WERI-Rb-1 (cell line): Measurements from ENCODE around the gene MAPKAP1.
A peak's percentile ranks its signal among the peaks of the same experiment; 100 is the strongest.
"Not testable (repeated sequence)": the region's sequence is repeated elsewhere in the genome, so short reads cannot be mapped to it uniquely, and the experiment has no call there.

Experiments used
- DNase-seq: peaks from one replicate; pipeline ENCODE4 v3.0.0-alpha.2; 2020
- H3K27ac ChIP-seq: fragments of 250-450 bp; sonication (Bioruptor Pico); 2 replicates; pipeline ENCODE4 v1.5.1; 2020; ENCODE audit warnings: mild to moderate bottlenecking, moderate library complexity
- H3K27me3 ChIP-seq: fragments of 250-450 bp; sonication (Bioruptor Pico); 2 replicates; pipeline ENCODE4 v1.5.1; 2021; ENCODE audit warnings: mild to moderate bottlenecking, low read depth, moderate library complexity; ENCODE audit not compliant: insufficient read depth, severe bottlenecking
- H3K36me3 ChIP-seq: fragments of 250-450 bp; sonication (Bioruptor Pico); 2 replicates; pipeline ENCODE4 v1.5.1; 2020; ENCODE audit warnings: mild to moderate bottlenecking, moderate library complexity
- H3K4me3 ChIP-seq: 2 replicates; pipeline ENCODE4 v1.5.1; 2011; ENCODE audit warnings: low read depth, mild to moderate bottlenecking, control low read depth, low read length
- H3K9me3 ChIP-seq: fragments of 250-450 bp; sonication (Bioruptor Pico); 2 replicates; pipeline ENCODE4 v1.5.1; 2021; ENCODE audit warnings: mild to moderate bottlenecking, moderate library complexity; ENCODE audit not compliant: severe bottlenecking
- CTCF ChIP-seq: IDR thresholded peaks from 2 replicates; pipeline ENCODE4 v1.5.1; 2011; ENCODE audit warnings: low read depth, mild to moderate bottlenecking, control low read depth, inconsistent platforms, low read length

MAPKAP1 gene

GRCh38 chr9:125574126-125574877 lies 132.7 kb downstream of the MAPKAP1 start:
- no peak for TF ChIP-seq CTCF
- Histone ChIP-seq H3K9me3 (peaks cover 13% of the 10 kb centered on the region), H3K27ac (no peak overlapping the region), H3K4me3 (no peak overlapping the region), H3K27me3 (no peaks in the 10 kb centered on the region), H3K36me3 (no peaks in the 10 kb centered on the region; the same call in 1 of the 2 replicates)
- no peak for DNase-seq

GRCh38 chr9:125572461-125572860 lies 134.5 kb downstream of the MAPKAP1 start:
- H3K4me3 ChIP-seq, H3K36me3 ChIP-seq, H3K27ac ChIP-seq, H3K27me3 ChIP-seq, DNase-seq: not testable (repeated sequence)
- H3K9me3 ChIP-seq, result peaks cover 13% of the 10 kb centered on the region

GRCh38 chr9:125571824-125572223 lies 135.2 kb downstream of the MAPKAP1 start:
- not testable (repeated sequence) for H3K4me3 ChIP-seq, H3K27ac ChIP-seq, H3K27me3 ChIP-seq, H3K36me3 ChIP-seq, DNase-seq
- peaks cover 13% of the 10 kb centered on the region for H3K9me3 ChIP-seq

GRCh38 chr9:125570246-125570645 lies 136.8 kb downstream of the MAPKAP1 start:
- TF ChIP-seq CTCF, result no peak
- Histone ChIP-seq H3K9me3 (peaks cover 9% of the 10 kb centered on the region), H3K27me3 (no peaks in the 10 kb centered on the region), H3K27ac (no peak overlapping the region), H3K36me3 (no peaks in the 10 kb centered on the region; the same call in 1 of the 2 replicates), H3K4me3 (no peak overlapping the region)
- no peak for DNase-seq

GRCh38 chr9:125568621-125569020 lies 138.4 kb downstream of the MAPKAP1 start:
- Histone ChIP-seq H3K27me3 (no peaks in the 10 kb centered on the region), H3K27ac (no peak overlapping the region), H3K36me3 (no peaks in the 10 kb centered on the region; the same call in 1 of the 2 replicates), H3K9me3 (peaks cover 9% of the 10 kb centered on the region), H3K4me3 (no peak overlapping the region)
- no peak for TF ChIP-seq CTCF
- no peak for DNase-seq

- not testable (repeated sequence) for H3K27ac ChIP-seq, H3K36me3 ChIP-seq, DNase-seq, H3K9me3 ChIP-seq, H3K4me3 ChIP-seq, H3K27me3 ChIP-seq
Measured at GRCh38 chr9:125566051-125566450, 141.0 kb downstream of the MAPKAP1 start.

GRCh38 chr9:125565126-125565525 lies 141.9 kb downstream of the MAPKAP1 start:
- DNase-seq, result no peak
- H3K27me3 ChIP-seq, result no peaks in the 10 kb centered on the region

More at GRCh38 chr9:125565126-125565525, 141.9 kb downstream of the MAPKAP1 start:
- H3K36me3 ChIP-seq, result no peaks in the 10 kb centered on the region
- TF ChIP-seq CTCF, result no peak
- no peak overlapping the region for H3K4me3 ChIP-seq
- no peaks in the 10 kb centered on the region for H3K9me3 ChIP-seq
- H3K27ac ChIP-seq, result peak overlapping the region; percentile 52; the same call in 1 of the 2 replicates
